ENCODE results near the gene CXCL17.

CXCL17 gene

GRCh38 chr19:42406111-42406510 lies 36.6 kb downstream of the CXCL17 start:
- H3K27ac ChIP-seq: no peak overlapping the region
- no peak for TF ChIP-seq ZFX (IDR thresholded peaks at IDR 0.05)
- TF ChIP-seq CTCF (conservative IDR thresholded peaks at IDR 0.05): no peak

- TF ChIP-seq ZFX (IDR thresholded peaks at IDR 0.05): no peak
- no peak for TF ChIP-seq CTCF (conservative IDR thresholded peaks at IDR 0.05)
- H3K27ac ChIP-seq: no peak overlapping the region
Observed at GRCh38 chr19:42403586-42403985, 39.2 kb downstream of the CXCL17 start.

- TF ChIP-seq CTCF (conservative IDR thresholded peaks at IDR 0.05) (no peak), ZFX (IDR thresholded peaks at IDR 0.05) (no peak)
- peak overlapping the region; percentile 58 for H3K27ac ChIP-seq
Observed at GRCh38 chr19:42402376-42403116, 40.2 kb downstream of the CXCL17 start.

GRCh38 chr19:42401365-42402303 lies 41.1 kb downstream of the CXCL17 start:
- H3K27ac ChIP-seq: peak overlapping the region; percentile 58
- TF ChIP-seq ZFX (IDR thresholded peaks at IDR 0.05) (peak; percentile 26; the same call in 1 of the 2 replicates), CTCF (conservative IDR thresholded peaks at IDR 0.05) (peak; percentile 71)

- TF ChIP-seq ZFX (IDR thresholded peaks at IDR 0.05) (no peak), CTCF (conservative IDR thresholded peaks at IDR 0.05) (no peak)
- no peak overlapping the region; the same call in 1 of the 2 replicates for H3K27ac ChIP-seq
Observed at GRCh38 chr19:42400404-42400803, 42.3 kb downstream of the CXCL17 start.

- H3K27ac ChIP-seq: peak overlapping the region; percentile 86
- no peak for TF ChIP-seq CTCF (conservative IDR thresholded peaks at IDR 0.05)
- TF ChIP-seq ZFX (IDR thresholded peaks at IDR 0.05): no peak
Observed at GRCh38 chr19:42397263-42398166, 45.2 kb downstream of the CXCL17 start.

Data from C4-2B (cell line).